Activated CD4-positive, alpha-beta T cell treated with anti-CD3 and anti-CD28 coated beads, Interleukin-2, amount 50 U/mL, for 1 hour (primary cell): ENCODE measurements around the gene ITGB1.
"Not testable (repeated sequence)": the region's sequence is repeated elsewhere in the genome, so short reads cannot be mapped to it uniquely, and the experiment has no call there.

Experiments used
- DNase-seq: peaks from one replicate; pipeline ENCODE4 v3.0.0-alpha.2; 2020

Gene ITGB1

DNA sequence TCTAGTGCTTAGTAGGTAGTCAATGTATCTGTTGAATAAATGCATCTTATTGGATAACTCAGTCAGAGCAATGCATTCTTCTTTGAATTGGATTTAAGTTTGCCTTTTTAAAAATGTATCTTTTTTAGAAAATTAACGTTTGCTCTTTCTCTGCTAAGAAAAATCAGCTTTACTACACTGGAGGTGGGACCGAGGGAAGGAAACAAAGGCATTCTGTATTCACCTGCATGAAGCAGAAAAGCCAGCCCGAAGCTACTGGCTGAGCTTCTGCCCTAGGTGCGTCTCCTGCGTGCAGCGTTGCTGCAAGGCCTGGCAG, 22.2 kb upstream of the ITGB1 start:
- no peak for DNase-seq

DNA sequence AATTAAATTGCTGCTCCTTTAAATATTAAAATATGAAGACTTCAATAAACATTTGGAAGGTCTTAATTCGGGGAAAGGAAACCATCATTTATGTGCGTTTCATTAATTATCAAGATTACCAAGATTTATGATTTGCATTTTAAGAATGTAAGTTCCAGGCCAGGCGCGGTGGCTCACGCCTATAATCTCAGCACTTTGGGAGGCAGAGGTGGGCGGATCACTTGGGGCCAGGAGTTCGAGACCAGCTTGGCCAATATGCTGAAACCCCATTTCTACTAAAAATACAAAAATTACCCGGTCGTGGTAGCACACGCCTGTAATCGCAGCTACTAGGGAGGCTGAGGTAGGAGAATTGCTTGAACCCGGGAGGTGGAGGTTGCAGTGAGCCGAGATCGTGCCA, 21.7 kb upstream of the ITGB1 start:
- not testable (repeated sequence) for DNase-seq

GRCh38 chr10:32979041-32979440, 21.0 kb upstream of the ITGB1 start:
- DNase-seq, result no peak

DNA sequence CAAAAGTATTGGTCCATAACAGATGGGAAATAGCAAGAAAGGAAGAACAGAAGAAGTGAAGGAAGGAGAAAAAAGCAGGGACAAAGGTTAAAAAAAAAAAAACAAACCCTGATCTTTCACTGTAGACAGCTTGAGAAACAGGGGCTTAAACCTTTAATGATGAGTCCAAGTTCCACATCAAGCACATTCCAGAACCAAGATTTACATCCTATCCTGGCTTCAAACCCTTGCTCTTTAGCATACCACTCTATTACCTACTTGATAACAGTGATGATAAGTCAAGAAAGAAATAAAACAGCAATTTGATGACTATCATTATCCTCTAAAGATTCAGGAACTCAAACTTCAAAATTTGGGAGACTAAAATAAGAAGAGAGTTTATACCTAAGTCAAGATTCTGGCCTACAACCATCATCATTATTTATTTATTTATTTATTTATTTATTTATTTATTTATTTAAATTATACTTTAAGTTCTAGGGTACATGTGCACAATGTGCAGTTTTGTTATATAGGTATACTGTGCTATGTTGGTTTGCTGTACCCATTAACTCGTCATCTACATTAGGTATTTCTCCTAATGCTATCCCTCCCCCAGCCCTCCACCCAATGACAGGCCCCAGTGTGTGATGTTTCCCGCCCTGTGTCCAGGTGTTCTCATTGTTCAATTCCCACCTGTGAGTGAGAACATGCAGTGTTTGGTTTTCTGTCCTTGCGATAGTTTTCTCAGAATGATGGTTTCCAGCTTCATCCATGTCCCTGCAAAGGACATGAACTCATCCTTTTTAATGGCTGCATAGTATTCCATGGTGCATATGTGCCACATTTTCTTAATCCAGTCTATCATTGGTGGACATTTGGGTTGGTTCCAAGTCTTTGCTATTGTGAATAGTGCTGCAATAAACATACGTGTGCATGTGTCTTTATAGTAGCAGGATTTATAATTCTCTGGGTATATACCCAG, 20.1 kb upstream of the ITGB1 start:
- DNase-seq, result not testable (repeated sequence)

GRCh38 chr10:32976338-32976737, 18.3 kb upstream of the ITGB1 start:
- DNase-seq, result no peak

GRCh38 chr10:32972929-32973328, 14.9 kb upstream of the ITGB1 start:
- DNase-seq, result no peak

- no peak for DNase-seq
These were observed 14.4 kb upstream of the ITGB1 start for GRCh38 chr10:32972460-32972859.

- no peak for DNase-seq
These were observed 13.6 kb upstream of the ITGB1 start for GRCh38 chr10:32971536-32972091.

DNA sequence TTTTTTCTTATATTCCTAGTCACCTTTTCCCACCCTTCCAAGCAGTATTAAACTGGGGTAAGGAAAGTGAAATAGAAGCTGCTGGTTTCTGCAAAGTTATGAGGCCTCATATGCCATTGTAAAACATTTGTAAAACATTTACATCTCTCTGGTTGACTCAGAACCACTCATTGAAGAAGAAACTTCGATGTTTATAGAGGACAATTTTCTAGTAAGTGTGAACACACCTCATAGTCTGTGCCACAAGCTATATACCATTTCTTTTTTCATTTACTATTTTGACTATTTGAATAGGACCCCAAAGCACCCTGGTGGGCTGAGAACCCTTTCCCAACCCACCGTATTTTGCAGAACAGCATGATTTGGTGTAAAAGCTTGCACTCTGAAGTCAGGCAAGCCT, 12.9 kb upstream of the ITGB1 start:
- no peak for DNase-seq

DNA sequence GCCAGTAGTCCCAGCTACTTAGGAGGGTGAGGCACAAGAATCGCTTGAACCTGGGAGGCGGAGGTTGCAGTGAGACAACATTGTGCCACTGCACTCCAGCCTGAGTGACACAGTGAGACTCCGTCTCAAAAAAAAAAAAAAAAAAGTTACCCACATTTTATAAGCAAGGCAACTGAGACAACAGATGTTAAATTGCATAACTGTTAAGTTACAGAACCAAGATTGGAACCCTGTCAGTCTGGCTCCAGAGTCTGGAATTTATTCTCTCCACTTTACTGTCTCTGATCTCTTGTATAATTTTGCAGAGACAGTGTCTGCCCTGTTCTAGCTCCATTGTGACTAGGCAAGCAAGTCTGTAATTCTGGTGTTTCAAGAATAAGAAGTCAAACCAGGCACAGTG, 6.2 kb upstream of the ITGB1 start:
- no peak for DNase-seq

- DNase-seq, result no peak
These were observed 5.1 kb upstream of the ITGB1 start for GRCh38 chr10:32963096-32963495.

DNA sequence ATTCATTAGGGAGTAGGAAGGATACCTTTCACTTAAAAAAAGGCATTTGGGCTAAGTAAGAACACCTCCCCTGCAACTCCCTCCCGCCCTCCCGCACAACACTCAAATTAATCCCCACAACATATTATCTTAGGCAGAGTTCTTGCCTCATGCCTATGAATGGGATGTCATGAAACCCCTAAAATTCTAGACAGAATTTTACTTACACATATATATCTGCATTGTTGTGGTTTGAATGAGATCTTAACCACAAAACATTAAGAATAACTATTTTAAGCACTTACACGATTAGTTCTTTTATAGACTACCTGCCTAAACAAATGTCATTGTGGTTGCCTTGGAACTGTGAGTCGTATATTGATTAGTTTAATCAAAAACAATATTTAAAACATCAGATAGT, 4.5 kb upstream of the ITGB1 start:
- DNase-seq, result no peak

GRCh38 chr10:32961895-32962369, 3.9 kb upstream of the ITGB1 start:
- DNase-seq, result no peak

GRCh38 chr10:32961343-32961894, 3.4 kb upstream of the ITGB1 start:
- no peak for DNase-seq

DNA sequence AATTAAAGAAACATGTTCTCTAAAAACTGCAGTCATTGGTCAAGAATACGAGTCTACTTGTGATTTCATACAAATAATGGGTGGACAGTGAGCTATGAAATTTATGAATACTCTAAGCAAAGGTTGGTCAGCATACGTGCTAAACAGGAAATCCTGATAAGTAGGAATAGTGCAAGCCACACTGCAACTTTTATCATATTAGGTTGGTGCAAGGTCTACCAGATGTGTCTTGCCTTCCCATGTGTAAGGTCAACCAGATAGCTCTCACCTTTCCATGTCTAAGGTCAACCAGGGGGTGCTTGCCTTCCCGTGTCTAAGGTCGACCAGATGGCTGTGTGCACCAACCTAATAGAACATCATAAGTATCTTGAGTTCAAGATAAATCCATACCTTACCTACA, 2.0 kb upstream of the ITGB1 start:
- no peak for DNase-seq

GRCh38 chr10:32959006-32959920, 1.2 kb upstream of the ITGB1 start:
- DNase-seq, result no peak

- DNase-seq, result peak; percentile 24
These were observed 517 bp downstream of the ITGB1 start for GRCh38 chr10:32957341-32958084.

DNA sequence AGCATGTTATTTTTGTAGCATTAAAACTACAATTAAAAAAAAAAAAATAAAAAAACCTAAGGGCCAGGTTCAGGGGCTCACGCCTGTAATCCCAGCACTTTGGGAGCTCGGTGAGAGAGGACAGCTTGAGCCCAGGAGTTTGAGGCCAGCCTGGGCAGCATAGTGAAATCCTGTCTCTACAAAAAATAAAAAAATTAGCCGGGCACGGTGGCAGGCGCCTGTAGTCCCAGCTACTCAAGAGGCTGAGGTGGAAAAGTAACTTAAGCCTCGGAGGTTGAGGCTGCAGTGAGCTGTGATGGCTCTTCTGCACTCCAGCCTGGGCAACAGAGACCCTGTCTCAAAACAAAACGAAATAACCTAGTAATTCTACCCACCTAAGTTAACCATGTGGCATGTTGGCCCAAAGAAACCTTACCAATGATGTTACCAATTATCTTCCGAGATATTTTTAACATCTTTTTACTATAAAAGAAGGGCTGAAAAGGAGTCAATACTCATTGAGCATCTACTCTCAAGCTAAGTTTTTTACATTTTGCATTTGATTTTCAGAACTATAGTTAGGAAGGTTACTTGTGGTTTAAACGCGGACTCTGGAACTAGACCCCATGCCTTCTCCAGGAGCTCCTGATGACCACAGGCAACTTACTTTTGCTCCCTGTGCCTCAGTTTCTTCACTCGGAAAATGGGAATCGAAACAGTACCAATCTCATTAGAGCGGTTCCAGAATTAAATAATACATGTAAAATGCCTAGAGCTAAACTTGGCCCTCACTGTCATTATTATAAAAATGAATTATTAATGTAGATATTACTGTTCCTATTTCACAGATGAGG, 1.4 kb downstream of the ITGB1 start:
- no peak for DNase-seq

GRCh38 chr10:32955790-32956189, 2.2 kb downstream of the ITGB1 start:
- DNase-seq, result no peak

DNA sequence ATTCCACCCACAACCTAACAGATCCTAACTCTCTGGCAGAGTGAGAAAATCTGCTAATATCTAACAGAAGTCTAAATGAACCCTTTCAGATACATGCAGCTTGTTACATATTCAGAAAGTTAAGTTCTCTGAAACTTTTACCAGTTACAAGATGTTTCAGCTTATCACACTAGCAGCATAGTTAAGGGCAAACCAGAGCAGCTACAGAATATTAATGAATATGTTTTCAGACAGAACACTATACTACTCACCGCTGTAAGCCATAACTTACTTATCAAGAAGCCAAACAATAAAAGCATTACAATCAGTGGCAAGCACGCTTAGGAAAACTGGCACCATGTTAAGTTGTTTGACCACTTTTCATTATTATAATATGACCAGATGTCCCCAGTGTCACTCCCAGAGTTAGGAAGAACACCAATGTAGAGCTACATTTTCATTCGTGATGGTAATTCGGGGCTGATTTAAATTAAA, 2.7 kb downstream of the ITGB1 start:
- DNase-seq, result no peak
